ENCODE measurements around the gene FNDC3B. TPM values are rescaled to one million over a fixed set of nuclear protein-coding genes. Genes with fewer than 3 reads are reported as not detected.

FNDC3B gene
- total RNA-seq, 2 donors from 2014 or later: 80.6 to 107 TPM

GRCh38 chr3:172102123-172102882, 62.9 kb downstream of the FNDC3B start:
- no peak for DNase-seq
- Histone ChIP-seq H3K9ac (ENCODE audit: extremely low read depth, low read length, poor library complexity, severe bottlenecking) (no peak overlapping the region), H3K27ac (ENCODE audit: low read depth, low read length) (no peak overlapping the region), H3K9me3 (ENCODE audit: control insufficient read depth, low read length) (no peaks in the 10 kb centered on the region), H3K36me3 (ENCODE audit: control insufficient read depth, insufficient read depth, low read length) (peaks cover 14% of the 10 kb centered on the region), H3K4me1 (ENCODE audit: control insufficient read depth, insufficient read depth, low read length) (peaks cover 16% of the 10 kb centered on the region), H3K4me3 (ENCODE audit: low read length) (no peak overlapping the region), H3K27me3 (ENCODE audit: control insufficient read depth, insufficient read depth, low read length, poor library complexity, severe bottlenecking) (no peaks in the 10 kb centered on the region)
- no peaks in the 10 kb centered on the region for H3K27me3 Mint-ChIP-seq (ENCODE audit: insufficient read depth)
- no peak overlapping the region for H3K4me3 Mint-ChIP-seq
- no peak for TF ChIP-seq CTCF (conservative IDR thresholded peaks at IDR 0.05)
- H3K27ac Mint-ChIP-seq: no peak overlapping the region
- H3K36me3 Mint-ChIP-seq (ENCODE audit: low read depth): peaks cover 2% of the 10 kb centered on the region
- H3K9me3 Mint-ChIP-seq: no peaks in the 10 kb centered on the region
- H3K4me1 Mint-ChIP-seq: peaks cover 62% of the 10 kb centered on the region
- WGBS, 2 experiments (ENCODE audit: insufficient coverage in 1 of 2, insufficient read length in 1 of 2): 79 to 96% methylated on average over 3 to 5 of the region's 5 CpGs

GRCh38 chr3:172102883-172103310, 63.5 kb downstream of the FNDC3B start:
- no peak overlapping the region for H3K27ac ChIP-seq (ENCODE audit: low read depth, low read length)
- 91 to 92% methylated on average over 3 of the region's 3 CpGs for WGBS, 2 experiments (ENCODE audit: insufficient coverage in 1 of 2, insufficient read length in 1 of 2)

GRCh38 chr3:172103724-172104123, 64.3 kb downstream of the FNDC3B start:
- Mint-ChIP-seq H3K27me3 (ENCODE audit: insufficient read depth) (no peaks in the 10 kb centered on the region), H3K4me1 (peaks cover 50% of the 10 kb centered on the region), H3K9me3 (no peaks in the 10 kb centered on the region), H3K36me3 (ENCODE audit: low read depth) (peaks cover 2% of the 10 kb centered on the region), H3K27ac (peak overlapping the region; percentile 13), H3K4me3 (no peak overlapping the region)
- Histone ChIP-seq H3K9ac (ENCODE audit: extremely low read depth, low read length, poor library complexity, severe bottlenecking) (no peak overlapping the region), H3K36me3 (ENCODE audit: control insufficient read depth, insufficient read depth, low read length) (peaks cover 22% of the 10 kb centered on the region), H3K9me3 (ENCODE audit: control insufficient read depth, low read length) (no peaks in the 10 kb centered on the region), H3K4me1 (ENCODE audit: control insufficient read depth, insufficient read depth, low read length) (peaks cover 6% of the 10 kb centered on the region), H3K4me3 (ENCODE audit: low read length) (no peak overlapping the region), H3K27me3 (ENCODE audit: control insufficient read depth, insufficient read depth, low read length, poor library complexity, severe bottlenecking) (no peaks in the 10 kb centered on the region), H3K27ac (ENCODE audit: low read depth, low read length) (no peak overlapping the region)
- no peak for DNase-seq
- 87% methylated on average over 2 of the region's 2 CpGs; no CpG with 5 or more reads in 1 of the 2 experiments for WGBS, 2 experiments (ENCODE audit: insufficient coverage in 1 of 2, insufficient read length in 1 of 2)
- TF ChIP-seq CTCF (conservative IDR thresholded peaks at IDR 0.05): no peak

More at GRCh38 chr3:172102883-172103310, 63.5 kb downstream of the FNDC3B start:
- Histone ChIP-seq H3K4me1 (ENCODE audit: control insufficient read depth, insufficient read depth, low read length) (peaks cover 11% of the 10 kb centered on the region), H3K27me3 (ENCODE audit: control insufficient read depth, insufficient read depth, low read length, poor library complexity, severe bottlenecking) (no peaks in the 10 kb centered on the region), H3K36me3 (ENCODE audit: control insufficient read depth, insufficient read depth, low read length) (peaks cover 17% of the 10 kb centered on the region), H3K4me3 (ENCODE audit: low read length) (no peak overlapping the region), H3K9ac (ENCODE audit: extremely low read depth, low read length, poor library complexity, severe bottlenecking) (no peak overlapping the region), H3K9me3 (ENCODE audit: control insufficient read depth, low read length) (no peaks in the 10 kb centered on the region)
- Mint-ChIP-seq H3K4me1 (peaks cover 58% of the 10 kb centered on the region), H3K36me3 (ENCODE audit: low read depth) (peaks cover 2% of the 10 kb centered on the region), H3K27me3 (ENCODE audit: insufficient read depth) (no peaks in the 10 kb centered on the region), H3K27ac (no peak overlapping the region), H3K4me3 (no peak overlapping the region), H3K9me3 (no peaks in the 10 kb centered on the region)
- no peak for TF ChIP-seq CTCF (conservative IDR thresholded peaks at IDR 0.05)
- no peak for DNase-seq

Measured in endodermal cell (in vitro differentiated cells).